NOMO-1 (cell line): Measurements from ENCODE around the gene SPINK6.

Experiments used
- DNase-seq, 2 experiments: peaks; one replicate each; lab custom pipeline; 2025; ENCODE audit not compliant: unreplicated experiment in 2 of 2; lab: John Stamatoyannopoulos, UW

Gene SPINK6

GRCh38 chr5:148221508-148221907 is 18.7 kb downstream of the SPINK6 start:
- DNase-seq, result no peak

DNA sequence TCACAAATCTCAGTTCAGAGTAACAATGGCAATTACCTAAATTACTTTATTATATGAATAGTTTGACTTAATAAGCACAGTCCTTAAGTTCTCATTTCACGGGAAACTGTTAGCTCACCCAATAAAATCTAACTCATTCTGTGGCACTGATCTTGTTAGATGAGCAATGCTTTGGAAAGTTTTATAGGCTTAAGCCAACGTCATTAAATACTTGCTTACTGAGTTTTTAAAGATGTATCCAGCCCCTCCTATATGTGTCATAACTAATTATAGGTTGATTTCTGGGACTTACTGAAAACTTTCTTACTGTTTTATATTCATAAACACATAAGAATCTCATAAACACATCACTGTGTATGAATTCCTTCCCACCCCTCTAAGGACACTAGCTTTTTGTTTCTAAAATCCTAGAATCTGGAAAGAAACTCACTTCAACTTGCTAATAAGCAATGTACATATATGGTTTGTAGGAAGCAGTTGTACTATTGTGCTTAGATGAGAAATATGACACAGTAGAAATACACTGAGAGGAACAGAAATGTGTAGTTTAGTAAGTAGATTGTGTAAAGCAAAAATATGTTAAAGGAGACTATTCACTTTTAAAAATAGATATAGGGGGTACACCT is 21.4 kb downstream of the SPINK6 start:
- DNase-seq, result no peak

- no peak for DNase-seq
Observed at GRCh38 chr5:148228392-148228984, 25.6 kb downstream of the SPINK6 start.

DNA sequence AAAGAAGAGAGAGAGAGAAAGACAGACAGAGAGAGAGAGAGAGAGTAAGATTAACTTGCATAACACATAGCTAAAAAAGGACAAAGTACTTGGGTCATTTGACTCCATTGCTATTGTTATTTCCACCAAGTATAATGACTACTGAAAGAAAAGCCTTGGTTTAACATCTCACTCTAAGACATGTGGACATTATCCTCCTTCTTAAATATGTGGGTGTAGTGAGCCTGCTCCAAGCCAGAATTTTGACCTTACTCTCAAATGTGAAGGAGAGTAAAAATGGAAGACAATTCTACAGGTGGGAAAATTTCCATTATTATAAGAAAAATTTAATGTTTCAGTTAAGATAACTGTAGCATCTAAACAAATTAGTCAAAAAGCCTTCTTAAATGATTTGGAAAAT is 27.0 kb downstream of the SPINK6 start:
- no peak for DNase-seq

DNA sequence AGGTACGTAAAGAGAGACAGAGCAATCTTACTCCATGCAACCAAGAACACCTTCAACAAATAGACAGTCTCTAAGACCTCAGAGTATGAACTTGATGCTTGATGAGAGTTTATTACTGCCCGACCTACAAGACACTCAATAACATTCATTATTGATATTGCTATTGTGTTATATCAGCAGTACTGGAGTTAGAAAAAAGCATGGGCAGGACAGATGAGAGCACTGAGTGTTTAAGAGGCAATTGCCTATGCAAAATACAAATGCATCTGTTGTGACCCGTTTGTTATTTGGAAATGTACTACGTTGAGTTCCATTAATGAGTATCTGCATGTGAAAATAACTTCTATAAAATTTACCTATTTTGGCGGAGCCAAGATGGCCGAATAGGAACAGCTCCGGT is 27.4 kb downstream of the SPINK6 start:
- no peak for DNase-seq

GRCh38 chr5:148237785-148238417 is 35.1 kb downstream of the SPINK6 start:
- no peak for DNase-seq

GRCh38 chr5:148238418-148238794 is 35.6 kb downstream of the SPINK6 start, which contains the start of gene MARCOL:
MARCOL (plus strand) TSS chr5:148238525; CDS start chr5:148238598, 73 bp downstream.
- DNase-seq, result no peak

DNA sequence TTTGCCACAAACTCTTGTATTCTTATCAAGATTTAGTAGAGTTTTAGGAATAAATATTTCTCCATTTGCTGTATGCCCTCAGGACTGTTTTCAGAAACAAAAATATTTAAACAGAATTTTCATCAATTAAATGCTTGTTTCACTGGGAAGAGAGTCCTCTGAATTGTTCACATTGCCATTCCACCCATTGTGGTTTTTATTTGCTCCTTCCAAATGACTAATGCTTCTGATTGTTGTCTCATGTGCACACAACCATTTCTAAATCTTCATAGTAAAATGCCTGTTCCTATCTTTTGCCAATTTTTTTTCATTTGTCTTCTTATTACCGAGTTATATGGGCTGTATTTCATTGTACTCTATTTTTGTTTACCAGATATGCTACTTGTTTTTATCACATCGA is 46.1 kb downstream of the SPINK6 start:
- no peak for DNase-seq

GRCh38 chr5:148255456-148255855 is 52.6 kb downstream of the SPINK6 start:
- DNase-seq, result no peak

GRCh38 chr5:148259288-148259687 is 56.4 kb downstream of the SPINK6 start:
- DNase-seq, result no peak

DNA sequence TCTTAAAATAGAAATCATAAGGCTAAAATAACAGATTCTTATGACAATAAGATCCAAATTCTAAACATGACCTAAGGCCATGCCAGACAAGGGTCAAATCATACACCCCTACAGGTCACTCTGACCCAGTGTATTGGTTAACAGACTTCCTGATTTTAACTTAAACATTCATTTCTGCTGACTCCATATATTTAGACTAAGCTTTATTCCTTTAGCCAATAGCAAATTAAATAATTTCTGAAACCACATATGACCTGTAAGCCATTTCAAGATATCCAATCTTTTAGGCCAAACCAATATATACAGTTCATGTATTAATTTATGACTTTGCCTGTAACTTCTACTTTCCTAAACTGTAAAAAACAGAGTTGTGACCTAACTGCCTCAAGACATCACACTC is 58.4 kb downstream of the SPINK6 start:
- no peak for DNase-seq
